Stimulated activated CD4-positive, alpha-beta T cell treated with anti-CD3 and anti-CD28 coated beads, Interleukin-4, amount 100 ng/mL, for 4 hours (primary cell): ENCODE data around the gene DCST1.
"Not testable (repeated sequence)": the region's sequence is repeated elsewhere in the genome, so short reads cannot be mapped to it uniquely, and the experiment has no call there.

ENCODE experiments used
- DNase-seq, 2 experiments: peaks; one replicate each; pipeline ENCODE4 v3.0.0-alpha.2; 2020

DCST1 gene

GRCh38 chr1:155033524-155033923, at the start of gene DCST1, which contains the start of gene DCST2:
DCST1 (plus strand) TSS chr1:155033824; CDS start chr1:155034037, 213 bp downstream.
DCST2 (minus strand) TSS chr1:155033781; CDS start chr1:155033701, 80 bp downstream.
- DNase-seq: no peak

GRCh38 chr1:154986736-154987135, 46.9 kb upstream of the DCST1 start:
- DNase-seq: not testable (repeated sequence)

GRCh38 chr1:154987326-154987725, 46.3 kb upstream of the DCST1 start:
- no peak for DNase-seq

GRCh38 chr1:154988058-154988954, 45.3 kb upstream of the DCST1 start:
- no peak for DNase-seq

GRCh38 chr1:154989195-154989860, 44.3 kb upstream of the DCST1 start:
- no peak for DNase-seq

GRCh38 chr1:154990276-154990675, 43.3 kb upstream of the DCST1 start:
- DNase-seq: no peak

- no peak for DNase-seq
Observed at GRCh38 chr1:154992721-154993571, 40.7 kb upstream of the DCST1 start.

GRCh38 chr1:154993572-154994268, 39.9 kb upstream of the DCST1 start, which contains the start of gene LENEP:
LENEP (plus strand) TSS chr1:154993586; CDS start chr1:154993608, 22 bp downstream.
- DNase-seq: no peak

GRCh38 chr1:154994269-154994587, 39.4 kb upstream of the DCST1 start:
- no peak for DNase-seq

GRCh38 chr1:154994591-154994990, 39.0 kb upstream of the DCST1 start:
- DNase-seq: no peak

- not testable (repeated sequence) for DNase-seq
Observed at GRCh38 chr1:154995301-154995983, 38.2 kb upstream of the DCST1 start.

GRCh38 chr1:154996966-154997701, 36.5 kb upstream of the DCST1 start:
- DNase-seq: no peak

GRCh38 chr1:154998201-154998780, 35.3 kb upstream of the DCST1 start:
- DNase-seq: no peak

- DNase-seq: peak; percentile 68 to 71
Observed at GRCh38 chr1:154998818-154999570, 34.6 kb upstream of the DCST1 start.

GRCh38 chr1:154999571-155000410, 33.8 kb upstream of the DCST1 start:
- peak; percentile 53 to 66 for DNase-seq

- DNase-seq: no peak
Observed at GRCh38 chr1:155000411-155000725, 33.3 kb upstream of the DCST1 start.

- DNase-seq: peak; percentile 71 to 79
Observed at GRCh38 chr1:155000726-155001424, 32.7 kb upstream of the DCST1 start.

- DNase-seq: no peak
Observed at GRCh38 chr1:155001425-155001674, 32.3 kb upstream of the DCST1 start.
